WI38 (cell line): ENCODE measurements around the gene MRPS18B.

Source experiments
- H3K4me3 ChIP-seq: 2 replicates; pipeline ENCODE4 v1.5.1; 2011; ENCODE audit warnings: low read depth, mild to moderate bottlenecking, control low read depth, low read length
- CTCF ChIP-seq: IDR thresholded peaks from 2 replicates; pipeline ENCODE4 v1.5.1; 2012; ENCODE audit warnings: low read depth, mild to moderate bottlenecking, control low read depth, low read length

Gene MRPS18B

GRCh38 chr6:30603961-30604360 lies 13.7 kb upstream of the MRPS18B start:
- no peak for TF ChIP-seq CTCF
- no peak overlapping the region for H3K4me3 ChIP-seq

- no peak overlapping the region for H3K4me3 ChIP-seq
- no peak for TF ChIP-seq CTCF
Measured at GRCh38 chr6:30610065-30610464, 7.6 kb upstream of the MRPS18B start.

GRCh38 chr6:30611150-30611855 lies 6.3 kb upstream of the MRPS18B start:
- no peak for TF ChIP-seq CTCF
- H3K4me3 ChIP-seq = no peak overlapping the region

- H3K4me3 ChIP-seq = no peak overlapping the region
- TF ChIP-seq CTCF = no peak
Measured at GRCh38 chr6:30611856-30612194, 5.8 kb upstream of the MRPS18B start.

- H3K4me3 ChIP-seq = no peak overlapping the region
- TF ChIP-seq CTCF = 0 out of 2 replicates have a peak, but pooled peaks have one; percentile 9
Measured at GRCh38 chr6:30612213-30612612, 5.4 kb upstream of the MRPS18B start.

- H3K4me3 ChIP-seq = no peak overlapping the region
- no peak for TF ChIP-seq CTCF
Measured at GRCh38 chr6:30612687-30613248, 4.9 kb upstream of the MRPS18B start.

GRCh38 chr6:30613251-30614043 lies 4.2 kb upstream of the MRPS18B start:
- no peak overlapping the region for H3K4me3 ChIP-seq
- no peak for TF ChIP-seq CTCF
